Heart left ventricle (tissue), 13 donors: ENCODE data around the gene ZNF845.

Experiments
- CTCF ChIP-seq, 12 donors: fragments of 200-600 bp; sonication (generic) in 4 of 12; IDR thresholded peaks; one replicate each; pipeline versions ENCODE4 v1.5.0 to v1.8.0; 2018 to 2022; ENCODE audit warnings: antibody characterized with exemption in 12 of 12, mild to moderate bottlenecking in 5 of 12
- POLR2A ChIP-seq, 2 donors: fragments of 450-650 bp; IDR thresholded peaks; one replicate each; pipeline ENCODE4 v1.6.1; 2017; ENCODE audit warnings: antibody characterized with exemption in 2 of 2, mild to moderate bottlenecking in 2 of 2, moderate library complexity in 2 of 2
- donor health status: ischemic (EF 13 %, LVEDD 7.1; RV severe dilation, severe dysfunction).
- donor health status: DM: no; HTN: yes; CAD: no.
- donor health status: DM: no; HTN: no; CAD: no.
- donor health status: ischemic (EF 25% LVEDD 6.9; RV normal size, moderate dysfunction).
- donor health status: ischemic (EF 25% LVEDD 5.7; RV mildly dilated, moderate dysfunction).
- donor health status: ischemic (EF 35%, LVEDD 5.7; RV mildly dilated, moderate dysfunction).
- donor health status: nonischemic (EF 11% LVEDD 7.7; RV severe dilation, severe dysfunction).
- donor health status: DM: yes; HTN: yes; CAD: no.
- donor health status: PGD.
- donor health status: ischemic (EF 29% LVEDD 5.4; RV normal size, mild dysfunction).
- donor health status: nonischemic (EF 23%, LVEDD 6.1; RV moderate dilation, normal function).

GRCh38 chr19:53365134-53365898, 31.8 kb downstream of the ZNF845 start, which contains the start of gene ZNF525:
- TF ChIP-seq CTCF (IDR thresholded peaks at IDR 0.05) (peak in 5 of 12 donors; percentile 4 to 23 (median 14)), POLR2A (IDR thresholded peaks at IDR 0.05) (peak in 1 of 2 donors; percentile 33)
